OCI-LY7 (cell line): ENCODE results near the gene RAPGEF5.

ENCODE experiments used
- CTCF ChIP-seq: fragments of 200-600 bp; sonication (generic); conservative IDR thresholded peaks from 2 replicates; pipeline ENCODE4 v1.5.1; 2014; ENCODE audit warnings: mild to moderate bottlenecking, antibody characterized with exemption, low read length, moderate library complexity, mixed read lengths
- EZH2phosphoT487 ChIP-seq: fragments of 200-600 bp; sonication (generic); IDR thresholded peaks from 2 replicates; pipeline ENCODE4 v1.6.1; 2018; ENCODE audit warnings: low read depth, borderline replicate concordance, mild to moderate bottlenecking, mixed run types, antibody characterized with exemption, low read length, moderate library complexity, mixed read lengths

- TF ChIP-seq CTCF (no peak), EZH2phosphoT487 (no peak)
These were observed 12.3 kb downstream of the RAPGEF5 start for GRCh38 chr7:22344655-22345054.
